Transverse colon (tissue), 4 donors: ENCODE results near the gene TNP2.

Experiments
- EP300 ChIP-seq: sonication (generic); formaldehyde crosslinking; IDR thresholded peaks from one replicate; pipeline ENCODE4 v1.6.1; 2017; ENCODE audit warnings: antibody characterized with exemption, low read depth
- POLR2AphosphoS5 ChIP-seq, 3 donors: sonication (generic); formaldehyde crosslinking; IDR thresholded peaks; one replicate each; pipeline ENCODE4 v1.6.1; 2016; ENCODE audit warnings: antibody characterized with exemption in 3 of 3
- TF ChIP-seq, protein P1 (sequence below), 5 experiments: fragments of 200-600 bp in 3 of 5; fragments of 450-650 bp in 2 of 5; sonication (generic) in 3 of 5; IDR thresholded peaks; 1 replicate in 2 of 5; 2 replicates in 3 of 5; pipeline ENCODE4 v1.5.1; 2016 to 2017; ENCODE audit warnings: antibody characterized with exemption in 5 of 5, inconsistent platforms in 3 of 5, mild to moderate bottlenecking in 2 of 5, moderate library complexity in 1 of 5

DNA sequence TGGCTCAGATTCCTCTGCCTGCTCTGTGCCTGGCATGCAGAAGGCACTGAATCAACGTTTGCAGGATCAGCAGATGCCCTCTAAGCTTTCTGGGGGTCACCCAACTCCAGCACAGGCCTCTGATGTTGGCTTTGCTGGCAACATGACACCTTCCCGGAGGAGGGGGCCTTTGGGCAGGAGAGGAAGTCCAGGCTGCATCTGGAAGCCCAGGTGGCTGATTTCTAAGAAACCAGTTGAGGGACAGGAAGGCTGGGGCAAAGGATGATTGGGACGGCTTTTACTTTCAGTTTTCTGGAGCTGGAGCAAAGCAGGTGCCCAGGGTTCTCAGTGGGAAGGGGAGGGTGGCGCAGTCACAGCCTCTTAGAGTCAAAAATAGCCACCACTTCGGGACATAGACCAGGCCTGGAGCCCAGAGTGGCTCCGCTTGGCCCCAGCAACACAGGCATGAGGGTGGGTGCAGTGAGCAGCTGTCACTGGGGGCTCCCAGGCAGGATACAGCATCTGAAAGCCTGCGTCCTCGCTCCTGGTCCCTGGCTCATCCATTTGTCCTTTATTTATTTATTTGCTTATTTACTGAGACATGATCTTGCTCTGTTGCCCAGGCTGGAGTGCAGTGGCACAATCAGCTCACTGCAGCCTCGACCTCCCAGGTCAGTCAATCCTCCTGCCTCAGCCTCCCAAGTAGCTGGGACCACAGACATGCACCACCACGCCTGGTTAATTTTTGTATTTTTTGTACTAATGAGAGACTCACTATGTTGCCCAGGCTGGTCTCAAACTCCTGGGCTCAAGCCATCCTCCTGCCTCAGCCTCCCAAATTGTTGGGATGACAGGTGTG, 28.3 kb downstream of the TNP2 start:
- TF ChIP-seq EP300 (no peak), POLR2AphosphoS5 (IDR thresholded peaks at IDR 0.05) (no peak)
- TF ChIP-seq, protein P1, sequence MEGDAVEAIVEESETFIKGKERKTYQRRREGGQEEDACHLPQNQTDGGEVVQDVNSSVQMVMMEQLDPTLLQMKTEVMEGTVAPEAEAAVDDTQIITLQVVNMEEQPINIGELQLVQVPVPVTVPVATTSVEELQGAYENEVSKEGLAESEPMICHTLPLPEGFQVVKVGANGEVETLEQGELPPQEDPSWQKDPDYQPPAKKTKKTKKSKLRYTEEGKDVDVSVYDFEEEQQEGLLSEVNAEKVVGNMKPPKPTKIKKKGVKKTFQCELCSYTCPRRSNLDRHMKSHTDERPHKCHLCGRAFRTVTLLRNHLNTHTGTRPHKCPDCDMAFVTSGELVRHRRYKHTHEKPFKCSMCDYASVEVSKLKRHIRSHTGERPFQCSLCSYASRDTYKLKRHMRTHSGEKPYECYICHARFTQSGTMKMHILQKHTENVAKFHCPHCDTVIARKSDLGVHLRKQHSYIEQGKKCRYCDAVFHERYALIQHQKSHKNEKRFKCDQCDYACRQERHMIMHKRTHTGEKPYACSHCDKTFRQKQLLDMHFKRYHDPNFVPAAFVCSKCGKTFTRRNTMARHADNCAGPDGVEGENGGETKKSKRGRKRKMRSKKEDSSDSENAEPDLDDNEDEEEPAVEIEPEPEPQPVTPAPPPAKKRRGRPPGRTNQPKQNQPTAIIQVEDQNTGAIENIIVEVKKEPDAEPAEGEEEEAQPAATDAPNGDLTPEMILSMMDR (IDR thresholded peaks at IDR 0.05), result no peak
